Endothelial cell of umbilical vein (primary cell): ENCODE results near the gene TRIM29.

Experiments used
- FOS ChIP-seq: IDR thresholded peaks from 2 replicates; pipeline ENCODE4 v1.6.1; 2011; ENCODE audit warnings: mild to moderate bottlenecking, low read length, moderate library complexity, borderline replicate concordance; ENCODE audit not compliant: insufficient read depth
- JUN ChIP-seq: IDR thresholded peaks from 2 replicates; pipeline ENCODE4 v1.6.1; 2011; ENCODE audit warnings: borderline replicate concordance, low read depth; ENCODE audit not compliant: insufficient read length, insufficient read depth
- POLR2A ChIP-seq: IDR thresholded peaks from 2 replicates; pipeline ENCODE4 v1.6.1; 2012; ENCODE audit warnings: low read depth, mild to moderate bottlenecking, control low read depth, low read length
- POLR2AphosphoS5 ChIP-seq: IDR thresholded peaks from 2 replicates; pipeline ENCODE4 v1.6.1; 2012; ENCODE audit warnings: low read depth, mild to moderate bottlenecking, control low read depth, low read length, moderate library complexity; ENCODE audit not compliant: insufficient read depth
- TF ChIP-seq, protein P1 (sequence below), 2 donors: IDR thresholded peaks; 1 replicate in 1 of 2; 2 replicates in 1 of 2; pipeline ENCODE4 v1.5.1; 2011; ENCODE audit warnings: low read length in 2 of 2, mild to moderate bottlenecking in 2 of 2, moderate library complexity in 2 of 2, control low read depth in 1 of 2, inconsistent platforms in 1 of 2, low read depth in 1 of 2; ENCODE audit not compliant: insufficient read depth in 1 of 2; ENCODE audit errors: extremely low read depth in 1 of 2

DNA sequence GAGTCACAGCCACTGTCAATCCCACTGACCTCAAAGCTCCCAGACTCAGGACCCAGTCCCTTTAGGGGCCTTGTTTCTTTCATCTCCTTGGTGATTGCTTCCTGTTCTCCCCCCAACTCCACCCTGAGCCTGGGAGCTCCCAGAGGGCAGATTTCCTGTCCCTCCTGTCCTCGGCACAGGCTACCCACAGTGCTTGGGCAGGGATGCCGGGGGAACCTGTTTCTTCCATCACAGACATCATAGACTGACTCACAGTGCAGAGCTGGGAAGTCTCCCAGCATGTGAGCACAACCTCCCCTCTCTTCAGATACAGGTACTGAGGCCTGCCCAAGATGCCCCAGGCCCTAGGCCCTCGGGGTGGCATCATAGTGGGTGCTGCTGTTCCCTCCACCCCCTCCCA lies 16.6 kb downstream of the TRIM29 start:
- TF ChIP-seq POLR2AphosphoS5 (no peak), FOS (no peak), POLR2A (no peak), JUN (no peak)
- TF ChIP-seq, protein P1, sequence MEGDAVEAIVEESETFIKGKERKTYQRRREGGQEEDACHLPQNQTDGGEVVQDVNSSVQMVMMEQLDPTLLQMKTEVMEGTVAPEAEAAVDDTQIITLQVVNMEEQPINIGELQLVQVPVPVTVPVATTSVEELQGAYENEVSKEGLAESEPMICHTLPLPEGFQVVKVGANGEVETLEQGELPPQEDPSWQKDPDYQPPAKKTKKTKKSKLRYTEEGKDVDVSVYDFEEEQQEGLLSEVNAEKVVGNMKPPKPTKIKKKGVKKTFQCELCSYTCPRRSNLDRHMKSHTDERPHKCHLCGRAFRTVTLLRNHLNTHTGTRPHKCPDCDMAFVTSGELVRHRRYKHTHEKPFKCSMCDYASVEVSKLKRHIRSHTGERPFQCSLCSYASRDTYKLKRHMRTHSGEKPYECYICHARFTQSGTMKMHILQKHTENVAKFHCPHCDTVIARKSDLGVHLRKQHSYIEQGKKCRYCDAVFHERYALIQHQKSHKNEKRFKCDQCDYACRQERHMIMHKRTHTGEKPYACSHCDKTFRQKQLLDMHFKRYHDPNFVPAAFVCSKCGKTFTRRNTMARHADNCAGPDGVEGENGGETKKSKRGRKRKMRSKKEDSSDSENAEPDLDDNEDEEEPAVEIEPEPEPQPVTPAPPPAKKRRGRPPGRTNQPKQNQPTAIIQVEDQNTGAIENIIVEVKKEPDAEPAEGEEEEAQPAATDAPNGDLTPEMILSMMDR (IDR thresholded peaks at IDR 0.05; ENCODE audit: extremely low read depth in 1 of 2, insufficient read depth in 1 of 2, low read depth in 1 of 2, low read length in 2 of 2): no peak
